ENCODE measurements around the gene GDF11.
A peak's percentile ranks its signal among the peaks of the same experiment; 100 is the strongest.

Gene GDF11

DNA sequence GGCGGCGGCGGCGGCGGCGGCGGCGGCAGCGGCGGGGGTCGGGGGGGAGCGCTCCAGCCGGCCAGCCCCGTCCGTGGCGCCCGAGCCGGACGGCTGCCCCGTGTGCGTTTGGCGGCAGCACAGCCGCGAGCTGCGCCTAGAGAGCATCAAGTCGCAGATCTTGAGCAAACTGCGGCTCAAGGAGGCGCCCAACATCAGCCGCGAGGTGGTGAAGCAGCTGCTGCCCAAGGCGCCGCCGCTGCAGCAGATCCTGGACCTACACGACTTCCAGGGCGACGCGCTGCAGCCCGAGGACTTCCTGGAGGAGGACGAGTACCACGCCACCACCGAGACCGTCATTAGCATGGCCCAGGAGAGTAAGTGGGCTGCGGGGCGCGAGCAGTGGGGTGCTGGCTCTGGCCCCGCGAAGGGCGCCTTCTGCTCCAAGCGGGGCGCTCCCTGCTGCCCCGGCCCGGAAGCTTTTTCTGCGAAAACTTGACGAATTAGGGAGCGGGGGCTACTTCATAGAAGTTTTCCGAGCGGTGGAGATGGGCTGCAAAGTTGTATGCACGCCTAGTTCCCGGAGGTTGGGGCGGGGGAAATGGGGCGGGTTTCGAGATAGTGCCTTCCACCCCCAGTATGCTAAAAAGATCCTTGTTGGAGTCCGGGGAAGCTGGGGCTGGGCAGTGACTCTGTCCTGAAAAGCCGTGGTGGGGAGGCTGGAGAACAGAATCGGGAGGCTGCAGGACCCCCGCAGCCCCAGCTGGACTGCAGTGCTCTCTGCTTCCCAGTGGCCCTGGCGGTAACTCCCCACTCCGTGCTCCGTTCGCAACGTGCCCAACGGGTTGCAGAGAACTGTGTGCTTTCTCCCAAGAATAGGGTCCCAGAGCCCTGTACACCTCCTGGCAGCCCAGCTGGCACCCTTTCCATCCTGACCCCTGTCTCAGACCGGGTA, 751 bp downstream of the GDF11 start:
- TF ChIP-seq, protein P1, sequence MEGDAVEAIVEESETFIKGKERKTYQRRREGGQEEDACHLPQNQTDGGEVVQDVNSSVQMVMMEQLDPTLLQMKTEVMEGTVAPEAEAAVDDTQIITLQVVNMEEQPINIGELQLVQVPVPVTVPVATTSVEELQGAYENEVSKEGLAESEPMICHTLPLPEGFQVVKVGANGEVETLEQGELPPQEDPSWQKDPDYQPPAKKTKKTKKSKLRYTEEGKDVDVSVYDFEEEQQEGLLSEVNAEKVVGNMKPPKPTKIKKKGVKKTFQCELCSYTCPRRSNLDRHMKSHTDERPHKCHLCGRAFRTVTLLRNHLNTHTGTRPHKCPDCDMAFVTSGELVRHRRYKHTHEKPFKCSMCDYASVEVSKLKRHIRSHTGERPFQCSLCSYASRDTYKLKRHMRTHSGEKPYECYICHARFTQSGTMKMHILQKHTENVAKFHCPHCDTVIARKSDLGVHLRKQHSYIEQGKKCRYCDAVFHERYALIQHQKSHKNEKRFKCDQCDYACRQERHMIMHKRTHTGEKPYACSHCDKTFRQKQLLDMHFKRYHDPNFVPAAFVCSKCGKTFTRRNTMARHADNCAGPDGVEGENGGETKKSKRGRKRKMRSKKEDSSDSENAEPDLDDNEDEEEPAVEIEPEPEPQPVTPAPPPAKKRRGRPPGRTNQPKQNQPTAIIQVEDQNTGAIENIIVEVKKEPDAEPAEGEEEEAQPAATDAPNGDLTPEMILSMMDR (IDR thresholded peaks at IDR 0.05), result peak; percentile 23; the same call in 1 of the 2 replicates

DNA sequence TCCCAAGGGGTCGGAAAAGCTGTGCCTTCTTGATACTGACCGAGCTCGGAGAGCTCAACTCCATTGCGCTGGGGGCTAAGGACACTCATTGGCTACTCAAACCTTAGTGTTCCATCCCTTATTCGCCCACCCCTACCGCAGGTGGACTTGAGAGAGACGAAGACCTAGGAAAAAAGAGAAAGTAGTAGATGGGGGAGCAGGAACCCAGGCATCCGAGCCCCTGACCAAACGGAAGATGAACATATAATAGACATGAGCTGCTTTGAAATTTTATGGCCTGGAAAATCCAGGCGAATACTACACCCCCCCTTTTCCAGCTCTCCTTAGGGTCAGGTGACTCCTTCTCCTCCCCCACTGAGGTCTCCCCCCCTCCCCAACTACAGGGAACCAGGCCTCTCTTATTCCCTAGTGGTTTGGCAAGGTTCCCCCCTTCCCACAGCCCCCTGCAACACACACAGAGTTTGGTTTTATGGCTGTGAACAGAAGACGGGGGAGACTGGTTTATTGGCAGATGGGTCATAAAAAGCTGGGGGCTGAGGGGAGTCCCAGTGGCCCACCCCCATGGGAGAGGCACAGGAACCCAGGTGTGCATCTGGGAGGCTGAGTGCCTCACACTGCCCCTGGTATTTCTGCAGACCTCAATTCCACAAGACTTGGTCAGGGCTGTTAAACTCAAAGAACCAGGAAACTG, 1.6 kb downstream of the GDF11 start:
- TF ChIP-seq, protein P1 (IDR thresholded peaks at IDR 0.05), result no peak

DNA sequence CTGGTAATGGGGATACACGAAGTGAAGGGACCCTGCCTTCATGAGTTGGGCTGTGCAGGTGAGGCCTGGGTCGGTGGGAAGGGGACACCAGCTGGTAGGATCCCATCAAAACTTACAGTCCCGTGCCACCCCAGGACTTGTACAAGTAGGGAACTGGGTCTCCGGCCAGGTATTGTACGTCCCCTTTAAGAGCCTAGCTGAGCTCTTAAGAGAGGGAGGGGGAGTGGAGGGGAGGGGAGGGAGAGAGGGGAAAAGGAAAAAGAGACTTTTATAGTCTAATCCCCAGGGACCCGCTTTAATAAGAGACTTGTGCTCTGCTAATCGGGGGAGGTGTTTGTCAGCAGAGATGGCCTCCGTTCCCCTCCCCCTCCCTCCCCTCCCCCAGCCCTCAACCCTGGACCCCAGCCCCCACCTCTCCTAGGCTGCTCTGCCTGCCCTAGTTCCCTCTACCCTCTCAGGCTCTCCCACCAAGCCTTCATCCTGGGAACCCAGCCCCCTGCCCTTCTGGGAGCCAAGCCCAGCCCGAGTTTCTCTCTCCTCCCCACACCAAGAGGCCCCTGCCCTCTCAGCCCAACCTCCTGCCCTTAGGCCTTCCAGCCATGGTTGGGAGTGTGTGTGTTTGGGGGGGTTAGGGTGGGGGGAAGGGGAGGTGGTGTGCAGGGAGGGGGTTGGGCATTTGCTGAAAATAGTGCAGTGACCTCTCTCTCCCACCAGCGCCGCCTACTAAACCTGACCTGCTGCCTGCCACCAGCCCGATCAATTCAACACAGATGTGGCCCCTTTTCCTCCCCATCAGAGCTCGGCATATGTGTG, 2.6 kb downstream of the GDF11 start:
- TF ChIP-seq, protein P1 (IDR thresholded peaks at IDR 0.05), result no peak

DNA sequence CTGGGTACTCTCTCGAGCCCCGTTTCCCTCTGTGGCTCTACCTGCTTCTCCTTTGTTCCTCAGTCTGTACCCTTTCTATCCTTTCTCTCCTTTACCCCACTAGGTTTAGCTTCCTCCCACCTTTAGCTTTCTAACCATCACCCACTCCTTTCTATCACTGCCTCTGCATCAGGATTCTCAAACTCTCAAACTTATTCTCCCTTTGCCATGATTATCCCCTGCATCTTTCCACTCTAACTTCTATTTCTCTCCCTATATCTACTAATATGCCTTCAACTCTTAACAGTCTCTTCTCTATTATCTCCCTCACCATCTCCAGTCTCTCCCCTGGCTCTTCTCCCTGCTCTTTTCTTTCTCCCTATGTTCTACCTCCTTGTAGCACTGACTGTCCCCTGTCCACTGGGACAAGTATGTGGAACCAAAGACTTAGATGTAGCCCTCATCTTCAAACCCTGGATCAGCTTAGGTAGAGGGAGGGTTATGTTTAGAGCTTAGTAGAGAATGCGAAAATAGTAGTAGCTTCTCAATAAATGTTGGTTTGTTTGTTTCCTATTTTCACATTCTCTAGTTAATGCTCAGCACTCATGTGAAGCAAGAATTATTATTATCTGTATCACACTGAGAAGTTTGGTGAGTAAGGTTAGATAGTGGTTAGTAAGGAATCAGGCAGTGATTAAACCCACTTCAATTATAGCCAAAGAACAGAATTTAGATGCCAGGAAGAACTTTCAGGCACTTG, 3.4 kb downstream of the GDF11 start:
- TF ChIP-seq, protein P1 (IDR thresholded peaks at IDR 0.05), result no peak

DNA sequence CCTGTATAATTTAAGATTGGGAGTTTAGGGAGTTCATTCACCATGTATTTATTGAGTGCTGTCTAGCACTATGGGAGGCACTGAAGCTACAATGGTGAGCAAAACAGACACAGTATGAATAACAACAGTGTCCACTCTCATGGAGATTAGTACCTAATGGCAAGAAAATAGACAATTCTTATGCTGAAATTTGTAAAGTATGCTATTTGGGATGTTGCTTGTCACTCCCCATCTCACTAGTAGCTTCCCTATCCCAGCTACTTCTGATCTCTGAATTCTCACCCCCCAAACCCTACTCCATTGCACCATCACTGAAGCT, 4.0 kb downstream of the GDF11 start:
- TF ChIP-seq, protein P1 (IDR thresholded peaks at IDR 0.05), result no peak

DNA sequence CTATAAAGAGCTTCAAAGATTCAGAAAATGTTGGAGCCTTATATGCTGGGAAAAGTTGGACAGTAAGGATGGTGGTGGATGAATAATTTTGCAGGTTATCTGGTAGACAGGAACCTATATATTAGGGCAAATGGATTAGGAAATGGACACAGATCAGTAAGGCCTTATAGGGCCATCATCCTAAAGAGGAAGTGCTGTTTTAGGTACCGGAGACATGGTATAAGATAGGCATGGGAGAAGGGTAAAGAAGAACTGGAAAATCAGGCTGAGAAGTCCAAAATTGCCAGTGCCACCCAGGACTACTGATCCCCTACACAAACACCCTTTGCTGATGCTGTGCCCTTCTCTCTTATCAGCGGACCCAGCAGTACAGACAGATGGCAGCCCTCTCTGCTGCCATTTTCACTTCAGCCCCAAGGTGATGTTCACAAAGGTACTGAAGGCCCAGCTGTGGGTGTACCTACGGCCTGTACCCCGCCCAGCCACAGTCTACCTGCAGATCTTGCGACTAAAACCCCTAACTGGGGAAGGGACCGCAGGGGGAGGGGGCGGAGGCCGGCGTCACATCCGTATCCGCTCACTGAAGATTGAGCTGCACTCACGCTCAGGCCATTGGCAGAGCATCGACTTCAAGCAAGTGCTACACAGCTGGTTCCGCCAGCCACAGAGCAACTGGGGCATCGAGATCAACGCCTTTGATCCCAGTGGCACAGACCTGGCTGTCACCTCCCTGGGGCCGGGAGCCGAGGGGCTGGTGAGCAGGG, 5.5 kb downstream of the GDF11 start:
- TF ChIP-seq, protein P1 (IDR thresholded peaks at IDR 0.05), result no peak
